CD4-positive, alpha-beta memory T cell (primary cell): Measurements from ENCODE around the gene LARP4B. TPM values are rescaled to one million over a fixed set of nuclear protein-coding genes. Genes with fewer than 3 reads are reported as not detected.

ENCODE experiments used
- CTCF ChIA-PET: fragments of 350-600 bp; sonication (Branson Sonifier 250); formaldehyde crosslinking; loops from one replicate; lab custom pipeline; 2021; ENCODE audit warnings: inconsistent platforms; ENCODE audit not compliant: partially characterized antibody; lab: Charles Lee
- POLR2A ChIA-PET: fragments of 350-600 bp; sonication (Branson Sonifier 250); formaldehyde crosslinking; loops from one replicate; lab custom pipeline; 2021; ENCODE audit not compliant: partially characterized antibody; lab: Charles Lee
- DNase-seq, 5 donors: peaks; one replicate each; pipeline versions ENCODE4 v3.0.0 to v3.0.0-alpha.2; 2020 to 2022; ENCODE audit warnings: mixed read lengths in 1 of 5
- H3K27ac ChIP-seq: one replicate; pipeline ENCODE4 v1.7.0; 2013; ENCODE audit warnings: low read depth, low read length
- H3K27me3 ChIP-seq: 2 replicates; pipeline ENCODE4 v1.7.0; 2013; ENCODE audit warnings: mild to moderate bottlenecking, low read length, moderate library complexity; ENCODE audit not compliant: insufficient read depth
- H3K36me3 ChIP-seq: 2 replicates; pipeline ENCODE4 v1.7.0; 2013; ENCODE audit warnings: mild to moderate bottlenecking, low read length, moderate library complexity; ENCODE audit not compliant: insufficient read depth
- H3K4me1 ChIP-seq: 2 replicates; pipeline ENCODE4 v1.7.0; 2013; ENCODE audit warnings: mild to moderate bottlenecking, low read length, moderate library complexity; ENCODE audit not compliant: insufficient read depth
- H3K4me3 ChIP-seq, 2 donors: one replicate each; pipeline ENCODE4 v1.7.0; 2013; ENCODE audit warnings: low read length in 2 of 2, mild to moderate bottlenecking in 1 of 2
- H3K9me3 ChIP-seq, 2 donors: one replicate each; pipeline ENCODE4 v1.7.0; 2013; ENCODE audit warnings: low read length in 2 of 2, control low read depth in 1 of 2; ENCODE audit not compliant: control insufficient read depth in 1 of 2
- H3K27ac Mint-ChIP-seq, 7 donors: one replicate each; pipeline ENCODE4 v1.8.0; 2020 to 2021; ENCODE audit warnings: mixed read lengths in 7 of 7, mild to moderate bottlenecking in 6 of 7, inconsistent platforms in 3 of 7, moderate library complexity in 3 of 7
- H3K27me3 Mint-ChIP-seq, 2 donors: one replicate each; pipeline ENCODE4 v1.8.0; 2020 to 2021; ENCODE audit warnings: mixed read lengths in 2 of 2
- H3K36me3 Mint-ChIP-seq, 2 donors: one replicate each; pipeline ENCODE4 v1.8.0; 2020 to 2021; ENCODE audit warnings: mixed read lengths in 2 of 2, inconsistent platforms in 1 of 2, mild to moderate bottlenecking in 1 of 2
- H3K4me1 Mint-ChIP-seq, 4 donors: one replicate each; pipeline ENCODE4 v1.8.0; 2020 to 2021; ENCODE audit warnings: mixed read lengths in 4 of 4, mild to moderate bottlenecking in 1 of 4
- H3K4me3 Mint-ChIP-seq, 8 donors: one replicate each; pipeline ENCODE4 v1.8.0; 2020 to 2021; ENCODE audit warnings: mixed read lengths in 8 of 8, mild to moderate bottlenecking in 7 of 8, moderate library complexity in 6 of 8, inconsistent platforms in 3 of 8
- H3K9me3 Mint-ChIP-seq, 8 donors: one replicate each; pipeline ENCODE4 v1.8.0; 2020 to 2021; ENCODE audit warnings: mixed read lengths in 8 of 8, mild to moderate bottlenecking in 5 of 8, inconsistent platforms in 3 of 8, moderate library complexity in 1 of 8
- intact Hi-C: fragments of 100-400 bp; cut with micrococcal nuclease; formaldehyde crosslinking; loops from one replicate; pipeline ENCODE4 v1.15.1; 2023
- polyA plus RNA-seq, 2 donors: library from polyadenylated mRNA; unstranded; fragments of 300-500 nt; fragmentation: Illumina TruSeq; gene quantifications; one replicate each; pipeline ENCODE4 v1.2.3, GENCODE V29; 2021
- total RNA-seq, 2 experiments: library from RNA; stranded (reverse); gene quantifications; one replicate each; pipeline ENCODE4 v1.2.3, GENCODE V29; 2021

Gene LARP4B
- total and polyA plus RNA-seq, 4 experiments from 2014 or later = 13.0 to 99.7 (median 61.9) TPM

DNA sequence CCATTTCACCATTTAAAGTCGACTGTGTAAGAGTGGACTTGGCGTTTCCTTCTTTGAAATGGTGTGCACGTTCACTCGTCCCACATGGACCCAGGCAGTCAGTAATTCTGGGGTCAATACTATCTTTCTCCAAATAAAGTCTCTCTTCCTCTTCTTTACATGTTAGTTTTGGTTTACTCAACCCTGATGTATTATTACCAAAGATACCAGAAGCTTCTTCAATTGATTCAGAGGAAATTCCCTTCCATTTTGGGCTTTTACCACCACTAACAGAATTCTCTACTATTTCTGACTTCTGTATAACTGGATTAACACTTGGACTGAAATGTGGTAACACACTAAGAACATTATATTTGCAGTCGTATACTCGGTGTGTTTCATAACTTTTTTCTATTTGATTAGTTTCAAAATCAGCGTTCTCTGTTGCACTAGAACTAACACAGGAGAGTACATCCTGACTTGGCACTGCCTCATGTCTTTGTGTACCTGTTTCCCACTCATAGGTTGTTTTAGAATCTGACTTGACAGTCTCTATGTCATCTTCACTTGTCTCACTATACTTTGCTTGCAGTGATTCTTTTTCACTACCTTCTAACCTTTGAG is 60.8 kb downstream of the LARP4B start:
- intact Hi-C loops = no loop called here
- no peaks in the 10 kb centered on the region for H3K27me3 ChIP-seq
- no peaks in the 10 kb centered on the region for H3K9me3 Mint-ChIP-seq
- no peak for DNase-seq
- peaks cover 26 to 50% (median 40%) of the 10 kb centered on the region in 4 donors for H3K4me1 Mint-ChIP-seq
- no peaks in the 10 kb centered on the region for H3K9me3 ChIP-seq
- H3K27me3 Mint-ChIP-seq = no peaks in the 10 kb centered on the region
- peaks cover 12% of the 10 kb centered on the region for H3K36me3 ChIP-seq
- peaks cover 31 to 68% of the 10 kb centered on the region in 2 donors for H3K36me3 Mint-ChIP-seq
- no peak overlapping the region for H3K4me3 Mint-ChIP-seq
- POLR2A ChIA-PET = no interaction called here
- CTCF ChIA-PET = no interaction called here
- no peaks in the 10 kb centered on the region for H3K4me1 ChIP-seq
- no peak overlapping the region for H3K27ac ChIP-seq
- H3K4me3 ChIP-seq = no peak overlapping the region
- peak overlapping the region in 3 of 7 donors; percentile 49 to 71 (median 53) for H3K27ac Mint-ChIP-seq

DNA sequence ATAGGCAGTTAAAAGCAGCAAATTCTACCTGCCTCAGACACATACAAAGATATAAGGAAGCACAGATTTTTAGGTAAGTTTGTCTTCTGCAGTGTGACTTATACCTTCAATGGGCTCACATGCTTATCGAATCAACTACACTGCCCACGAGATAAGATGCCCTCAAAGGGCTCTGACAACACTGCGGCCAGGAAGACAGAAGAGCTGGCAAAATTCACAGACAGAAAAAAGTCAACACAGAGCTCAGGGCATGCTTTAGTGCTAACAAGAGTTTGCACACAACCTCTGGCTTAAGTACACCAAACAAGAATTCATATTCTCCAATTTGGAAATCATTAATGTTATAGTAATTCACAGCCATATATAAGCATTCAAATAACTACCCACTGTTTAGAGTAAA is 62.3 kb downstream of the LARP4B start:
- Mint-ChIP-seq H3K9me3 (no peaks in the 10 kb centered on the region), H3K4me3 (no peak overlapping the region), H3K4me1 (peaks cover 21 to 40% (median 35%) of the 10 kb centered on the region in 4 donors), H3K27me3 (no peaks in the 10 kb centered on the region), H3K36me3 (peaks cover 35 to 69% of the 10 kb centered on the region in 2 donors), H3K27ac (peak overlapping the region in 3 of 7 donors; percentile 16 to 52 (median 25))
- Histone ChIP-seq H3K27ac (no peak overlapping the region), H3K9me3 (no peaks in the 10 kb centered on the region), H3K4me3 (no peak overlapping the region), H3K36me3 (peaks cover 15% of the 10 kb centered on the region), H3K4me1 (no peaks in the 10 kb centered on the region), H3K27me3 (no peaks in the 10 kb centered on the region)
- no peak for DNase-seq
- ChIA-PET CTCF (no interaction called here), POLR2A (no interaction called here)
- intact Hi-C loops = loop anchor here (5.0 kb wide), 1 partner anchor 118 kb away; the partner anchor contains the start of gene GTPBP4

DNA sequence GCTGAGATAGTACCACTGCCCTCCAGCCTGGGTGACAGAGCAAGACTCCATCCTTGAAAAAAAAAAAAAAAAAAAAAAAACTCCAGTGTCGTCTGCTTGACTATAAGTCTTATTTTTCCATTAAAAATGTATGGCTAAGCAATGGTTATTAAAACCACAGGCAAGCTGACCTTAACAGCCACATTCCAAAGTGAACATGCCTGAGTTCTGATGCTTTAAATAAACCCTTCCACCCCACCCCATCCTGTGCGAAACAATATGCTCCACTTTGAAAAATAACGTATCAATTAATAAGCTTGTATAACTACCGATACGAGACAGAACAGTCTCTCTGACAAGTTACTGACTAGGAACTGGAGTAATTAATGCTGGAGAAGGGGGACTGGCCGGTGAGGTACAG is 63.7 kb downstream of the LARP4B start:
- Histone ChIP-seq H3K27me3 (no peaks in the 10 kb centered on the region), H3K4me1 (no peaks in the 10 kb centered on the region), H3K4me3 (no peak overlapping the region), H3K27ac (no peak overlapping the region), H3K36me3 (peaks cover 21% of the 10 kb centered on the region), H3K9me3 (no peaks in the 10 kb centered on the region)
- ChIA-PET CTCF (interaction anchor here (0.6 kb wide), 1 partner anchor 13 kb away, joined by 3 read pairs; no protein-coding TSS in a partner anchor), POLR2A (no interaction called here)
- Mint-ChIP-seq H3K9me3 (no peaks in the 10 kb centered on the region), H3K27me3 (no peaks in the 10 kb centered on the region), H3K27ac (peak overlapping the region in 1 of 7 donors; percentile 65), H3K4me1 (peaks cover 17 to 40% (median 33%) of the 10 kb centered on the region in 4 donors), H3K4me3 (no peak overlapping the region), H3K36me3 (peaks cover 40 to 72% of the 10 kb centered on the region in 2 donors)
- no peak for DNase-seq
- intact Hi-C loops = loop anchor here (5.0 kb wide), 1 partner anchor 119 kb away; the partner anchor contains the start of gene GTPBP4

DNA sequence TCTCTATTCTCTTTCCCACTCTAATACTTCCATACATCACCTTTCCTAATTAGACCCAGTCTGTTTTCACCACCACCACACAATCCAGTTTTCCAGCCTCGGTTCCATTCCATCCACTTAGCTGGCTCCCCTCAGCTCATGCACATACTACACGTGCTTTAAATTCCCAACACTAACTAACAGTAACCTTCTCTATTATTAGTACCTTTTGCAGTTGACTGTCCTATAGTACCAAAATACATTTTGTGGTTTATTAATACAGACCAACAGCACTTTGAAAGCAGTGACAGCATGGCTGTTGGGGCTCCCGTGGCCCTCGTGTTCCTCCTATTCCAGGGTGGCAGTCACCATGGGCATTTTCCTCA is 64.9 kb downstream of the LARP4B start:
- H3K4me1 Mint-ChIP-seq = peaks cover 16 to 30% (median 27%) of the 10 kb centered on the region in 4 donors
- peaks cover 40 to 68% of the 10 kb centered on the region in 2 donors for H3K36me3 Mint-ChIP-seq

DNA sequence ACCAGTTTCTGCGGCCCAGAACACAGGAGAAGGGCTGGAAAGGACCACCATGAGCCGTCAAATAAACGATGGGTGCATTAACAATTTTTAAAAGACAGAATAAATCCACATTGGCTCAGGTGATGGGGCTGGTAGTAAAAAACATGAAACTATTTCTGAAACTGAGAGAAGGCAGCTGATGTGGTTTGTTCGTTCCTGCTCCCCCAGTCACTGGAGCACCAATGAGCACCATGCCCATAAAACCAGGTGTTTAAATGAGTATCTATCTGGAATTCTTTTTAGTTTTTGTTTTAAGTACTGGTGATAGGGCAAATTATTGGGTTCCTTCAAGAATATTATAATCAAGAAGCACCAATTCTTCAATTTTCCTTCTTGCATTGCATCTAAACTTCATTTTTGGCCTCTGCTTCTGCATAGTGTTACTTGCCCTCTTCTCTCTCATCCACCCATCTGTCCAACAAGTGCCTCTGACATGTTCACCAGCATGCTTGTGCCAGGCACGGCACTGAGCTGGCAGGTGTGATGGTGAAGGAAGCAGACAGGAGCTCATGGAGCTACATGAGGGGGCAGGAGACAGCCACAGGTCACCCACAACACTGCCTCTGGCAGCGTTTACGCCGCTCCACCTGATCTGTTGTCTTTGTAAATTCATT is 65.5 kb downstream of the LARP4B start:
- Histone ChIP-seq H3K36me3 (peaks cover 10% of the 10 kb centered on the region), H3K4me3 (no peak overlapping the region), H3K27ac (no peak overlapping the region), H3K4me1 (no peaks in the 10 kb centered on the region), H3K27me3 (no peaks in the 10 kb centered on the region), H3K9me3 (no peaks in the 10 kb centered on the region)
- intact Hi-C loops = loop anchor here (5.0 kb wide), 1 partner anchor 121 kb away; the partner anchor contains the start of gene GTPBP4
- Mint-ChIP-seq H3K4me1 (peaks cover 18 to 29% (median 23%) of the 10 kb centered on the region in 4 donors), H3K27ac (peak overlapping the region in 3 of 7 donors; percentile 25 to 91 (median 38)), H3K36me3 (peaks cover 44 to 68% of the 10 kb centered on the region in 2 donors), H3K9me3 (no peaks in the 10 kb centered on the region), H3K4me3 (no peak overlapping the region), H3K27me3 (no peaks in the 10 kb centered on the region)
- no peak for DNase-seq
- POLR2A ChIA-PET = no interaction called here
- CTCF ChIA-PET = no interaction called here

More for the DNA sequence above, 64.9 kb downstream of the LARP4B start:
- intact Hi-C loops = loop anchor here (5.0 kb wide), 1 partner anchor 121 kb away; the partner anchor contains the start of gene GTPBP4
- POLR2A ChIA-PET = no interaction called here
- Histone ChIP-seq H3K4me3 (no peak overlapping the region), H3K4me1 (no peaks in the 10 kb centered on the region), H3K27ac (no peak overlapping the region), H3K36me3 (peaks cover 10% of the 10 kb centered on the region), H3K27me3 (no peaks in the 10 kb centered on the region), H3K9me3 (no peaks in the 10 kb centered on the region)
- CTCF ChIA-PET = no interaction called here
- Mint-ChIP-seq H3K9me3 (no peaks in the 10 kb centered on the region), H3K27ac (peak overlapping the region in 3 of 7 donors; percentile 7 to 38 (median 31)), H3K4me3 (no peak overlapping the region), H3K27me3 (no peaks in the 10 kb centered on the region)
- no peak for DNase-seq

DNA sequence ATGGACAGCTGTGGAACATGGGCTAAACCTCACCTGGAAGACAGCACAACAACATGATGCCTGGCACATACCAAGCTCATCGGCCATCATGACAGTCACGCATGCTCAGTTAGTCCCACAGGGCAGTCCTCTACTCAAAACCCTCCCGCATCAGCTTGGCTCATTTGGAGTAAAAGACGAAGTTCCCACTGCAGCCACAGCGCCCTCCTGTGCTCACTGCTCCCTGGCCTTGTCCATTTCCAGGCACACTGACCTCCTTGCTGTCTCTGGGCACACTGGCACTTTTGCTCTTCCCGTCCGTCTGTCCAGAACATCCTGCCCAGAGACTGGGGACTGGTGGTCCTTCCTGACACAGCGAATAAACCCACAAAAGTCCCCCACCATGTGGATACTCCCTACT is 66.2 kb downstream of the LARP4B start:
- Histone ChIP-seq H3K4me3 (no peak overlapping the region), H3K27ac (no peak overlapping the region), H3K4me1 (no peaks in the 10 kb centered on the region), H3K27me3 (no peaks in the 10 kb centered on the region), H3K9me3 (no peaks in the 10 kb centered on the region), H3K36me3 (peaks cover 14% of the 10 kb centered on the region)
- Mint-ChIP-seq H3K9me3 (no peaks in the 10 kb centered on the region), H3K27ac (peak overlapping the region in 3 of 7 donors; percentile 18 to 78 (median 48)), H3K36me3 (peaks cover 45 to 67% of the 10 kb centered on the region in 2 donors), H3K4me1 (peaks cover 15 to 26% (median 19%) of the 10 kb centered on the region in 4 donors), H3K27me3 (no peaks in the 10 kb centered on the region), H3K4me3 (no peak overlapping the region)
- ChIA-PET POLR2A (no interaction called here), CTCF (interaction anchor here (1.1 to 1.2 kb wide), 2 partner anchors 15 to 354 kb away, joined by 3 read pairs; no protein-coding TSS in a partner anchor)
- DNase-seq = no peak
- intact Hi-C loops = loop anchor here (5.0 kb wide), 1 partner anchor 122 kb away; the partner anchor contains the start of gene GTPBP4

DNA sequence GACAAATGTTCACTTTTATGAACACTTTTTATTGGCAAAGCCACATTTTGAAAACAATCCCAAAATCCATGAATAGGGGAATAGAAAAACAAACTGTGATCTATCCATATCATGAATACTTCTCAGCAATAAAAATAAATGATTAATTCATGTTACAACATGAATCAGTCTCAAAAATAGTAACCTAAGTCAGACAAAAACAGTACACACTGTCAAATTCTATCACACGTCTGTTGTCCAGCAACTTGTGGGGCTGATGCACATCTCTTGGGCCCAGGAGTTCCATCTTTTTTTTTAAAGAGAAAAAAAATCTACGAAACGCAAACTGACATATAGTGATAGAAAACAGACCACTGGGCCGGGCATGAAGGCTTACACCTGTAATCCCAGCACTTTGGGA is 71.0 kb downstream of the LARP4B start:
- H3K4me3 Mint-ChIP-seq = no peak overlapping the region
- H3K27me3 ChIP-seq = no peaks in the 10 kb centered on the region
- no peaks in the 10 kb centered on the region for H3K27me3 Mint-ChIP-seq
- DNase-seq = no peak
- H3K9me3 ChIP-seq = no peaks in the 10 kb centered on the region
- H3K36me3 ChIP-seq = peaks cover 25% of the 10 kb centered on the region
- no peak overlapping the region for H3K27ac ChIP-seq
- H3K36me3 Mint-ChIP-seq = peaks cover 56 to 84% of the 10 kb centered on the region in 2 donors
- H3K4me1 Mint-ChIP-seq = peaks cover 11 to 25% (median 15%) of the 10 kb centered on the region in 4 donors
- ChIA-PET CTCF (no interaction called here), POLR2A (no interaction called here)
- H3K4me1 ChIP-seq = no peaks in the 10 kb centered on the region
- intact Hi-C loops = no loop called here
- no peaks in the 10 kb centered on the region for H3K9me3 Mint-ChIP-seq
- no peak overlapping the region for H3K4me3 ChIP-seq
- H3K27ac Mint-ChIP-seq = no peak overlapping the region
